Measurements from ENCODE around the gene PRDM10.

GRCh38 chr11:129995163-129995562 is 7.5 kb downstream of the PRDM10 start:
- no peak for TF ChIP-seq FOXP2 (optimal IDR thresholded peaks at IDR 0.05; ENCODE audit: borderline replicate concordance, extremely low read depth, extremely low read length, insufficient read depth)
- TF ChIP-seq TAF1 (IDR thresholded peaks at IDR 0.05; ENCODE audit: borderline replicate concordance, insufficient read depth, low read length) = no peak
- TF ChIP-seq REST (IDR thresholded peaks at IDR 0.05; ENCODE audit: insufficient read depth in 1 of 2, low read depth in 2 of 2, low read length in 2 of 2) = no peak
- no peak for TF ChIP-seq POLR2AphosphoS5 (IDR thresholded peaks at IDR 0.05; ENCODE audit: low read depth, low read length)
- no peak for TF ChIP-seq SIN3A (IDR thresholded peaks at IDR 0.05; ENCODE audit: borderline replicate concordance, insufficient read depth, low read length)
